HG03045 (cell line): Measurements from ENCODE around the gene PCK2.

Experiments
- ATAC-seq: cut with Tn5 transposase; IDR thresholded peaks from one replicate; pipeline ENCODE4 v1.9.1; 2021; ENCODE audit warnings: mild to moderate bottlenecking, moderate library complexity; ENCODE audit not compliant: unreplicated experiment

The PCK2 gene

DNA sequence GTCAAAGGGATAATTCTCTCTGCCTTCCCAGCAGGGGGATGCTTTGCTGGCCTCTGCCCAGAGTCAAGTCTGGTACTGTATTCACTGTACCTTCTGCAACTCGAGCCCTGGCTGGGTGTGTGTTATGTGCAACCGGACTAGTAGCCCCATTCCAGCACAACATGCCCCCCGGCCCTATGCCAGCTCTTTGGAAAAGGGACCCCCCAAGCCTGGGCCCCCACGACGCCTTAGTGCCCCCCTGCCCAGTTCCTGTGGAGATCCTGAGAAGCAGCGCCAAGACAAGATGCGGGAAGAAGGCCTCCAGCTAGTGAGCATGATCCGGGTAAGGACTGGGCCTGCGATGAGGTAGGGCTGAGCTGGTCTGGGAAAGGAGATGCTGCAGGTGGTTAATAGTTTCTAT lies 56.5 kb downstream of the PCK2 start:
- ATAC-seq = no peak

DNA sequence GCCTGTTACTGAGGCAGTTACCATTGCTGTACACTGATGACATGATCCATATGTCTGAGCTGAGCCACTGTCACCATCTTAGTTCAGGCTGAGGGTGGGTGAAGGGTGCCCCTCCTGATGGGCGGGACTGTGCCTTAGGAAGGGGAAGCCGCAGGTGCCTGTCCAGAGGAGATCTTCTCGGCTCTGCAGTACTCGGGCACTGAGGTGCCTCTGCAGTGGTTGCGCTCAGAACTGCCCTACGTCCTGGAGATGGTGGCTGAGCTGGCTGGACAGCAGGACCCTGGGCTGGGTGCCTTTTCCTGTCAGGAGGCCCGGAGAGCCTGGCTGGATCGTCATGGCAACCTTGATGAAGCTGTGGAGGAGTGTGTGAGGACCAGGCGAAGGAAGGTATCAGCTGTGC lies 56.9 kb downstream of the PCK2 start:
- no peak for ATAC-seq

GRCh38 chr14:24151404-24152080 lies 57.4 kb downstream of the PCK2 start:
- no peak for ATAC-seq
